Fibroblast of skin of right quadriceps (primary cell): ENCODE data around the gene MICAL1.

Experiments used
- DNase-seq: peaks from one replicate; pipeline ENCODE4 v3.0.0-alpha.2; 2013

The MICAL1 gene

GRCh38 chr6:109455437-109456110 lies at the start of gene MICAL1:
Gene MICAL1, minus strand, starts transcription at chr6:109455772. Its CDS starts 1,576 bp downstream, at chr6:109454196.
- peak; percentile 64 for DNase-seq

GRCh38 chr6:109503327-109504224 lies 48.0 kb upstream of the MICAL1 start:
- DNase-seq: no peak

GRCh38 chr6:109498936-109499335 lies 43.4 kb upstream of the MICAL1 start:
- no peak for DNase-seq

GRCh38 chr6:109498052-109498451 lies 42.5 kb upstream of the MICAL1 start:
- no peak for DNase-seq

- DNase-seq: no peak
Observed at GRCh38 chr6:109496036-109496772, 40.6 kb upstream of the MICAL1 start.

- DNase-seq: no peak
Observed at GRCh38 chr6:109493865-109494264, 38.3 kb upstream of the MICAL1 start.

- no peak for DNase-seq
Observed at GRCh38 chr6:109491207-109491938, 35.8 kb upstream of the MICAL1 start.

- no peak for DNase-seq
Observed at GRCh38 chr6:109490713-109491112, 35.1 kb upstream of the MICAL1 start.

GRCh38 chr6:109488001-109488400 lies 32.4 kb upstream of the MICAL1 start:
- no peak for DNase-seq

GRCh38 chr6:109486068-109486467 lies 30.5 kb upstream of the MICAL1 start:
- DNase-seq: no peak

- DNase-seq: no peak
Observed at GRCh38 chr6:109485266-109485935, 29.8 kb upstream of the MICAL1 start.

- no peak for DNase-seq
Observed at GRCh38 chr6:109484122-109484521, 28.6 kb upstream of the MICAL1 start.

GRCh38 chr6:109483735-109484057 lies 28.1 kb upstream of the MICAL1 start:
- no peak for DNase-seq

GRCh38 chr6:109482905-109483734 lies 27.5 kb upstream of the MICAL1 start, which contains the start of gene ZBTB24:
Gene ZBTB24, minus strand, starts transcription at chr6:109483219. Its CDS starts 1,193 bp downstream, at chr6:109482026.
- peak; percentile 90 for DNase-seq

- no peak for DNase-seq
Observed at GRCh38 chr6:109480993-109481480, 25.5 kb upstream of the MICAL1 start.

GRCh38 chr6:109478841-109479624 lies 23.5 kb upstream of the MICAL1 start:
- no peak for DNase-seq

- DNase-seq: peak; percentile 55
Observed at GRCh38 chr6:109478222-109478805, 22.7 kb upstream of the MICAL1 start.

GRCh38 chr6:109477725-109478124 lies 22.2 kb upstream of the MICAL1 start:
- no peak for DNase-seq

GRCh38 chr6:109477184-109477583 lies 21.6 kb upstream of the MICAL1 start:
- DNase-seq: no peak

GRCh38 chr6:109475625-109476024 lies 20.1 kb upstream of the MICAL1 start:
- DNase-seq: no peak
